ENCODE results near the gene UNC80. TPM values are rescaled to one million over a fixed set of nuclear protein-coding genes. Genes with fewer than 3 reads are reported as not detected.

Gene UNC80
- polyA plus RNA-seq, 1 donor from 2014 or later: 10.4 TPM

GRCh38 chr2:209788925-209789324 is 17.3 kb downstream of the UNC80 start:
- Histone ChIP-seq H3K36me3 (ENCODE audit: insufficient read depth, low read length) (peaks cover 16% of the 10 kb centered on the region), H4K20me1 (ENCODE audit: insufficient read depth) (no peaks in the 10 kb centered on the region)
- no peak for TF ChIP-seq REST (IDR thresholded peaks at IDR 0.05; ENCODE audit: borderline replicate concordance)
- no peak for TF ChIP-seq RAD21 (conservative IDR thresholded peaks at IDR 0.05)

GRCh38 chr2:209790066-209790728 is 18.6 kb downstream of the UNC80 start:
- Histone ChIP-seq H3K9me2 (ENCODE audit: insufficient read depth, low read length) (no peaks in the 10 kb centered on the region), H3K36me3 (ENCODE audit: insufficient read depth, low read length) (peaks cover 16% of the 10 kb centered on the region), H3K4me2 (ENCODE audit: low read length) (no peak overlapping the region), H2AFZ (ENCODE audit: low read depth, low read length) (no peak overlapping the region), H3K27me3 (ENCODE audit: insufficient read depth, low read depth, low read length) (no peaks in the 10 kb centered on the region), H3K9ac (ENCODE audit: low read length) (no peak overlapping the region), H3K79me2 (replicated peaks; ENCODE audit: insufficient read depth, low read length) (no peaks in the 10 kb centered on the region), H3K27ac (ENCODE audit: low read length) (no peak overlapping the region), H3K4me3 (ENCODE audit: low read length) (no peak overlapping the region), H3K9me3 (ENCODE audit: low read length) (no peaks in the 10 kb centered on the region), H4K20me1 (ENCODE audit: insufficient read depth) (no peaks in the 10 kb centered on the region), H3F3A (ENCODE audit: insufficient read depth, low read length, poor library complexity, severe bottlenecking) (no peaks in the 10 kb centered on the region)
- TF ChIP-seq TAF1 (IDR thresholded peaks at IDR 0.05; ENCODE audit: low read depth) (no peak), EZH2 (IDR thresholded peaks at IDR 0.05; ENCODE audit: borderline replicate concordance, insufficient read depth, low read length, poor library complexity, severe bottlenecking) (no peak), RAD21 (conservative IDR thresholded peaks at IDR 0.05) (no peak), EP300 (conservative IDR thresholded peaks at IDR 0.05; ENCODE audit: poor library complexity, severe bottlenecking) (no peak), SMC3 (conservative IDR thresholded peaks at IDR 0.05; ENCODE audit: poor library complexity) (no peak), REST (IDR thresholded peaks at IDR 0.05; ENCODE audit: borderline replicate concordance) (no peak), MXI1 (conservative IDR thresholded peaks at IDR 0.05; ENCODE audit: poor library complexity, severe bottlenecking) (no peak), CTCF (IDR thresholded peaks at IDR 0.05; ENCODE audit: poor library complexity, severe bottlenecking) (no peak), POLR2AphosphoS5 (IDR thresholded peaks at IDR 0.05) (no peak)

More at GRCh38 chr2:209788925-209789324, 17.3 kb downstream of the UNC80 start:
- Histone ChIP-seq H3K27ac (ENCODE audit: low read length) (no peak overlapping the region), H3K4me2 (ENCODE audit: low read length) (no peak overlapping the region), H3K9ac (ENCODE audit: low read length) (no peak overlapping the region), H3F3A (ENCODE audit: insufficient read depth, low read length, poor library complexity, severe bottlenecking) (no peaks in the 10 kb centered on the region), H3K27me3 (ENCODE audit: insufficient read depth, low read depth, low read length) (no peaks in the 10 kb centered on the region), H3K4me3 (ENCODE audit: low read length) (no peak overlapping the region), H3K9me3 (ENCODE audit: low read length) (no peaks in the 10 kb centered on the region), H3K9me2 (ENCODE audit: insufficient read depth, low read length) (no peaks in the 10 kb centered on the region), H3K79me2 (replicated peaks; ENCODE audit: insufficient read depth, low read length) (no peaks in the 10 kb centered on the region), H2AFZ (ENCODE audit: low read depth, low read length) (no peak overlapping the region)
